Keratinocyte (primary cell): Measurements from ENCODE around the gene ANKRD2. TPM values are rescaled to one million over a fixed set of nuclear protein-coding genes. Genes with fewer than 3 reads are reported as not detected.

Experiments
- DNase-seq: peaks from one replicate; pipeline ENCODE4 v3.0.0-alpha.2; 2011; ENCODE audit warnings: low read depth, missing footprints, low spot score
- FAIRE-seq: peaks from 2 replicates; lab custom pipeline; 2011; peaks lifted over from hg19 to GRCh38; lab: Jason Lieb, UNC
- H2AFZ ChIP-seq: 2 replicates; pipeline ENCODE4 v1.6.0; 2012; ENCODE audit warnings: low read length, control low read depth, inconsistent platforms; ENCODE audit not compliant: control insufficient read depth
- H3K27ac ChIP-seq: 2 replicates; pipeline ENCODE4 v1.5.1; 2011; ENCODE audit warnings: low read length; ENCODE audit not compliant: control insufficient read depth, insufficient read depth
- H3K27me3 ChIP-seq: 3 replicates; pipeline ENCODE4 v1.6.0; 2011; ENCODE audit warnings: low read length; ENCODE audit not compliant: control insufficient read depth, insufficient read depth; ENCODE audit errors: extremely low read depth
- H3K36me3 ChIP-seq, 2 experiments: 2 replicates in 1 of 2; 3 replicates in 1 of 2; pipeline ENCODE4 v1.5.1; 2011; ENCODE audit warnings: low read length in 2 of 2, mild to moderate bottlenecking in 1 of 2; ENCODE audit not compliant: control insufficient read depth in 2 of 2, insufficient read depth in 2 of 2; ENCODE audit errors: extremely low read depth in 1 of 2
- H3K4me1 ChIP-seq: 3 replicates; pipeline ENCODE4 v1.5.1; 2011; ENCODE audit warnings: low read length; ENCODE audit not compliant: control insufficient read depth, insufficient read depth; ENCODE audit errors: extremely low read depth
- H3K4me2 ChIP-seq: 3 replicates; pipeline ENCODE4 v1.6.0; 2011; ENCODE audit warnings: low read depth, low read length; ENCODE audit not compliant: control insufficient read depth, insufficient read depth; ENCODE audit errors: extremely low read depth
- H3K4me3 ChIP-seq, 3 experiments: fragments of 200-600 bp in 1 of 3; sonication (generic) in 1 of 3; 2 replicates in 2 of 3; 3 replicates in 1 of 3; pipeline ENCODE4 v1.5.1; 2011 to 2016; ENCODE audit warnings: low read length in 3 of 3, mild to moderate bottlenecking in 3 of 3, control low read depth in 2 of 3, inconsistent platforms in 1 of 3, low read depth in 1 of 3, mixed read lengths in 1 of 3, mixed run types in 1 of 3, moderate library complexity in 1 of 3; ENCODE audit not compliant: control insufficient read depth in 2 of 3, insufficient read depth in 2 of 3; ENCODE audit errors: extremely low read depth in 1 of 3
- H3K79me2 ChIP-seq: 2 replicates; pipeline ENCODE4 v1.6.0; 2012; ENCODE audit warnings: low read length; ENCODE audit not compliant: control insufficient read depth, insufficient read depth
- H3K9ac ChIP-seq: 3 replicates; pipeline ENCODE4 v1.6.0; 2011; ENCODE audit warnings: low read length; ENCODE audit not compliant: control insufficient read depth, insufficient read depth; ENCODE audit errors: extremely low read depth
- H3K9me1 ChIP-seq: 3 replicates; pipeline ENCODE4 v1.6.0; 2011; ENCODE audit warnings: low read length; ENCODE audit not compliant: control insufficient read depth, insufficient read depth; ENCODE audit errors: extremely low read depth
- H3K9me3 ChIP-seq: 2 replicates; pipeline ENCODE4 v1.5.1; 2012; ENCODE audit warnings: low read depth, low read length; ENCODE audit not compliant: control insufficient read depth
- H4K20me1 ChIP-seq: 3 replicates; pipeline ENCODE4 v1.6.0; 2011; ENCODE audit warnings: low read length; ENCODE audit not compliant: control insufficient read depth, insufficient read depth; ENCODE audit errors: extremely low read depth
- CTCF ChIP-seq, 3 experiments: IDR thresholded peaks in 1 of 3; conservative IDR thresholded peaks in 1 of 3; optimal IDR thresholded peaks in 1 of 3; 2 replicates in 2 of 3; 3 replicates in 1 of 3; pipeline versions ENCODE3 to v1.5.1; 2011; ENCODE audit warnings: low read length in 3 of 3, mild to moderate bottlenecking in 3 of 3, moderate library complexity in 2 of 3, control low read depth in 1 of 3, inconsistent platforms in 1 of 3; ENCODE audit not compliant: insufficient read depth in 2 of 3; ENCODE audit errors: extremely low read depth in 1 of 3
- EZH2 ChIP-seq: IDR thresholded peaks from one replicate; pipeline ENCODE4 v1.6.1; 2012; ENCODE audit warnings: inconsistent platforms, mild to moderate bottlenecking, low read length, moderate library complexity
- dilution Hi-C: fragments of 300-500 bp; cut with MboI; formaldehyde crosslinking; loops from one replicate; pipeline ENCODE4 v1.7.0; 2020; ENCODE audit warnings: low sequenced_read_pairs; ENCODE audit not compliant: extremely low pct_ligation_motif_present
- polyA plus RNA-seq, 5 experiments: library from polyadenylated mRNA; depleted of rRNA in 3 of 5; stranded (reverse) in 3 of 5; stranded (forward) in 1 of 5; unstranded in 1 of 5; fragments of >200 nt; gene quantifications; 1 replicate in 1 of 5; 2 replicates in 3 of 5; 3 replicates in 1 of 5; pipeline versions ENCODE4 v1.2.1 to v1.2.3, GENCODE V29; 2011 to 2012; ENCODE audit warnings: missing spikeins in 2 of 5, low read depth in 1 of 5, low replicate concordance in 1 of 5

The ANKRD2 gene
- polyA plus RNA-seq, 1 donor (not counting 4 experiments of a cell fraction or from before 2014, with no cell fraction given), result 0.38 TPM

GRCh38 chr10:97582169-97582568 lies 9.6 kb downstream of the ANKRD2 start:
- FAIRE-seq (no peak), DNase-seq (no peak)
- no peaks in the 10 kb centered on the region for H4K20me1 ChIP-seq
- no peaks in the 10 kb centered on the region for H3K36me3 ChIP-seq
- no peaks in the 10 kb centered on the region for H3K27me3 ChIP-seq
- peaks cover 16% of the 10 kb centered on the region for H3K4me1 ChIP-seq
- TF ChIP-seq EZH2 (no peak), CTCF (optimal IDR thresholded peaks at IDR 0.05 in 1 of 3, IDR thresholded peaks at IDR 0.05 in 1 of 3, conservative IDR thresholded peaks at IDR 0.05 in 1 of 3; ENCODE audit: extremely low read depth in 1 of 3, insufficient read depth in 2 of 3, low read length in 3 of 3) (no peak)
- no peak overlapping the region for H3K9ac ChIP-seq
- no peaks in the 10 kb centered on the region for H3K9me1 ChIP-seq
- no peaks in the 10 kb centered on the region for H3K9me3 ChIP-seq
- no peak overlapping the region for H3K27ac ChIP-seq
- no peak overlapping the region for H2AFZ ChIP-seq
- no peaks in the 10 kb centered on the region for H3K79me2 ChIP-seq
- dilution Hi-C loops, result no loop called here
- no peak overlapping the region for H3K4me3 ChIP-seq
- no peak overlapping the region for H3K4me2 ChIP-seq

GRCh38 chr10:97583476-97583875 lies 10.9 kb downstream of the ANKRD2 start:
- dilution Hi-C loops, result no loop called here
- FAIRE-seq (no peak), DNase-seq (no peak)
- peaks cover 16% of the 10 kb centered on the region for H3K4me1 ChIP-seq
- no peaks in the 10 kb centered on the region for H4K20me1 ChIP-seq
- no peaks in the 10 kb centered on the region for H3K27me3 ChIP-seq
- no peak overlapping the region for H3K9ac ChIP-seq
- no peaks in the 10 kb centered on the region for H3K9me1 ChIP-seq
- no peaks in the 10 kb centered on the region for H3K9me3 ChIP-seq
- no peaks in the 10 kb centered on the region for H3K36me3 ChIP-seq
- no peak overlapping the region for H3K4me3 ChIP-seq
- peak overlapping the region; percentile 72 for H2AFZ ChIP-seq
- TF ChIP-seq CTCF (optimal IDR thresholded peaks at IDR 0.05 in 1 of 3, IDR thresholded peaks at IDR 0.05 in 1 of 3, conservative IDR thresholded peaks at IDR 0.05 in 1 of 3; ENCODE audit: extremely low read depth in 1 of 3, insufficient read depth in 2 of 3, low read length in 3 of 3) (no peak), EZH2 (no peak)
- H3K79me2 ChIP-seq, result no peaks in the 10 kb centered on the region
- H3K27ac ChIP-seq, result no peak overlapping the region
- H3K4me2 ChIP-seq, result peak overlapping the region; percentile 37
